Bronchial epithelial cell (primary cell): ENCODE data around the gene PTPRT. TPM values are rescaled to one million over a fixed set of nuclear protein-coding genes. Genes with fewer than 3 reads are reported as not detected.

Experiments used
- DNase-seq: peaks from one replicate; pipeline ENCODE4 v3.0.0-alpha.2; 2010; ENCODE audit warnings: low read depth
- FAIRE-seq: peaks from 2 replicates; lab custom pipeline; 2011; peaks lifted over from hg19 to GRCh38; lab: Jason Lieb, UNC
- H3K27me3 ChIP-seq: 2 replicates; pipeline ENCODE4 v1.5.1; 2011; ENCODE audit warnings: low read length; ENCODE audit not compliant: control insufficient read depth, insufficient read depth
- H3K36me3 ChIP-seq: 2 replicates; pipeline ENCODE4 v1.5.1; 2011; ENCODE audit warnings: low read length; ENCODE audit not compliant: control insufficient read depth, insufficient read depth
- H3K4me3 ChIP-seq: 2 replicates; pipeline ENCODE4 v1.5.1; 2011; ENCODE audit warnings: mild to moderate bottlenecking, low read depth, low read length, control low read depth
- total RNA-seq: library from RNA; depleted of rRNA; stranded (reverse); fragments of >200 nt; gene quantifications from 2 replicates; pipeline ENCODE4 v1.2.1, GENCODE V29; 2014
- TF ChIP-seq, protein P1 (sequence below): IDR thresholded peaks from 2 replicates; pipeline ENCODE4 v1.5.1; 2011; ENCODE audit warnings: mild to moderate bottlenecking, moderate library complexity, low read length, control low read depth, inconsistent platforms; ENCODE audit not compliant: insufficient read depth, severe bottlenecking

Gene PTPRT
- total RNA-seq, 1 donor from 2014 or later, result not detected

DNA sequence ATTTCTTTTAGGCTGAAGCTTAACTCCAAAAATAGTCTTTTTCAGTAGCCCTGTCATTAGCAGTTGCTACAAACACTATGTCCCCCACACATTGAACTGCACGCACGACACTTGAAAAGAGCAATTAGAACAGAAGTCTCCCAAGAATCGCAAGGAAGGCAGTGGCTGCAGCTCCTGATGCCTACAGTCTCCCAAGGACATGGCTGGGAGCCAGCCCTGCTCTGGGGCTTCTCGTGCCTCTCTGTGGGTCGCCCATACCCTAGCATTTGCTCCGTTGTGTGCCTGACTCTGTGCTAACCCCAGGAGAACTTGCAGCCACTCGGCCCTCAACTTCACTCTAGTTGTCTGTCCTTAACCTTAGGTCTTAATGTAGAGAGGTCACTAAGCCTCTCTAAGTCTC is 454.2 kb downstream of the PTPRT start:
- Histone ChIP-seq H3K4me3 (no peak overlapping the region), H3K27me3 (no peaks in the 10 kb centered on the region), H3K36me3 (no peaks in the 10 kb centered on the region)
- DNase-seq (no peak), FAIRE-seq (no peak)
- TF ChIP-seq, protein P1, sequence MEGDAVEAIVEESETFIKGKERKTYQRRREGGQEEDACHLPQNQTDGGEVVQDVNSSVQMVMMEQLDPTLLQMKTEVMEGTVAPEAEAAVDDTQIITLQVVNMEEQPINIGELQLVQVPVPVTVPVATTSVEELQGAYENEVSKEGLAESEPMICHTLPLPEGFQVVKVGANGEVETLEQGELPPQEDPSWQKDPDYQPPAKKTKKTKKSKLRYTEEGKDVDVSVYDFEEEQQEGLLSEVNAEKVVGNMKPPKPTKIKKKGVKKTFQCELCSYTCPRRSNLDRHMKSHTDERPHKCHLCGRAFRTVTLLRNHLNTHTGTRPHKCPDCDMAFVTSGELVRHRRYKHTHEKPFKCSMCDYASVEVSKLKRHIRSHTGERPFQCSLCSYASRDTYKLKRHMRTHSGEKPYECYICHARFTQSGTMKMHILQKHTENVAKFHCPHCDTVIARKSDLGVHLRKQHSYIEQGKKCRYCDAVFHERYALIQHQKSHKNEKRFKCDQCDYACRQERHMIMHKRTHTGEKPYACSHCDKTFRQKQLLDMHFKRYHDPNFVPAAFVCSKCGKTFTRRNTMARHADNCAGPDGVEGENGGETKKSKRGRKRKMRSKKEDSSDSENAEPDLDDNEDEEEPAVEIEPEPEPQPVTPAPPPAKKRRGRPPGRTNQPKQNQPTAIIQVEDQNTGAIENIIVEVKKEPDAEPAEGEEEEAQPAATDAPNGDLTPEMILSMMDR, result no peak

DNA sequence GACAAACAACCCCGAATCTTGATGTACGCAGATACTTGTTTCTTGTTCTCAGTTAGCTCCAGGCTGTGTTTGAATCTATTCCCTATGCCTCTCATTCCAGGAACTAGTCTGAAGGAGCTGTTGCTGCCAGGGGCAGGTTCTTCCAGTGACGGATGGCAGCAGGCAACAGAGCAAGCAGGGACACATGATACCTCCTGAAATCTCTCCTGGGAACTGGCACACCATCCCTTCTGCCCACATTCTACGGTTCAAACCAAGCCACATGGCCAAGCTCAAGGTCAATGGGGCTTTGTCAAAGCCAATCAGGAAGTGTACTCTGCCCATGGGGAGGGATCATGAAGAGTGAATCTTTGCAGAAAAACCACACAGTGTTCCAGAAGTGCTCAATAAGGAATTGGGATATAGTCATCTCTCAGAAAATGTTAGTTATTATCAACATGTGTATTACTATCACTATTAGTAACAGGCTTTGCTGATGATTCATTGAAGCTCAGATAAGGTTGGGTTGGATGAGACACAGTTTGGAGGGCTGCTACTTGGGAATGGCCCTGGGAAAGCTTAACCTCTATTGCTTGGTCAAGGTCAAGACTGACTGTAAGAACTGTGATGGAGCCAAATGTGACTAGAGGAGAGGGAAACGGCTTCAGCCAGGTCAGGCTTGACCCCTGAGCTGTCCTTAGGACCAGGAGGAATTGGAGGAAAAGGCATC is 454.9 kb downstream of the PTPRT start:
- FAIRE-seq (no peak), DNase-seq (no peak)
- H3K4me3 ChIP-seq, result no peak overlapping the region
- no peaks in the 10 kb centered on the region for H3K36me3 ChIP-seq
- TF ChIP-seq, protein P1, result no peak
- H3K27me3 ChIP-seq, result no peaks in the 10 kb centered on the region

DNA sequence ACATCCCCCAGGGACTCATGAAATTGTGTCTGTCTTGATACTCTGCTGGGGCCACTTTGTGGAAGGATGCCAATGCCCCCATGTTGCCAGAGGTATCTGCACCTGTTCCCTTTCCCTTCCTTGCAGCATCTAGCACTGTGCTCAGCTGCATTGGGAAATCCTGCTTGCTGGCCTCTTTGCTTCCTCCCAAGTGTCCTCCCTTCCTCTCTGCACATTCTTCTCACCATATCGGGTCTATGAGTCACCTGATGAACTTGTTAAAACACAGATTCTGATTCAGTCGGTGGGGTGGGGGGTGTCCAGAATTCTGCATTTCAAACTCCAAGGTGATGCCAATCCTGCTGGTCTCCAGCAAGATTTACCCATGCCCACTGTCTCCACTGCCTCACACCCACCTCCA is 467.8 kb downstream of the PTPRT start:
- no peak for FAIRE-seq
- H3K27me3 ChIP-seq, result no peaks in the 10 kb centered on the region
- TF ChIP-seq, protein P1, result no peak
- DNase-seq, result peak; percentile 22
- H3K4me3 ChIP-seq, result no peak overlapping the region
- no peaks in the 10 kb centered on the region for H3K36me3 ChIP-seq

DNA sequence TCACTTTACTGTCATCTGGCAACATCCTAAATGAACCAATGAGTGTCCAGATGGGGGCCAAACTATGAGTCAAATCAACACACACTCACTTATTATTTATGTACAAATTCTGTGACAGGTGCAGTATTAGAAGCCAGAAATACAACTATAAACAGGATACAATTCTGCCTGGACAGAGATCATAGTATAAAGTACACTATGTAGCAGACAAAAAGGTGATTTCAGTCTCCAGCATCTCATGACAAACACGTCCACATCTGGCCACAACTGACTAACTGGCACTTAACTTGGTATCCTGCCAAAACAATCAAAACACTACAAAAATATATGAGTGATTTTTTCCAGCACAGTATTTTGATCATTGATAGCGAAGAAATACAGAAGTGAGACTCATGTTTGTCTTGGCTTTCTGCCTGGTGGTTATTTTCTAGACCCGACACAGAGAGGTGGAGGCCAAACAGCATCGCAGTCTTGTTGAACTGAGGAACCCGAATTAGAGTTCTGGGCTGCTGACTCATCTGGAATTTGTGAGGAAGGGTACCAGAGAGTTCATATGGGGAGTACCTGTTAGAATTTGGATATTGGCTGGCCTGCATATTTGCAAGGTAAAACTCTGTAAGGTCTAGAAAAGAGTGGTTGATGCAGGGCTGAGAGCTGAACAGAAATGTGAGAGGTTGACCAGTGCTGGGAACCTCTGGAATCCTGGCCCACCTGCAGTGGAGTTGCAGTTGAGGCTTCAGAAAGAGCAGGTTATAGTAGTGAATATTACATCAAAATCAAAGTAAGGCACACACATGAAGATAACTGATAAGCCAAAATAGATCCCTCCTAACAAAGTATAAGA is 475.2 kb downstream of the PTPRT start:
- FAIRE-seq (no peak), DNase-seq (peak; percentile 2)
- Histone ChIP-seq H3K36me3 (no peaks in the 10 kb centered on the region), H3K4me3 (no peak overlapping the region), H3K27me3 (no peaks in the 10 kb centered on the region)
- TF ChIP-seq, protein P1, result no peak

DNA sequence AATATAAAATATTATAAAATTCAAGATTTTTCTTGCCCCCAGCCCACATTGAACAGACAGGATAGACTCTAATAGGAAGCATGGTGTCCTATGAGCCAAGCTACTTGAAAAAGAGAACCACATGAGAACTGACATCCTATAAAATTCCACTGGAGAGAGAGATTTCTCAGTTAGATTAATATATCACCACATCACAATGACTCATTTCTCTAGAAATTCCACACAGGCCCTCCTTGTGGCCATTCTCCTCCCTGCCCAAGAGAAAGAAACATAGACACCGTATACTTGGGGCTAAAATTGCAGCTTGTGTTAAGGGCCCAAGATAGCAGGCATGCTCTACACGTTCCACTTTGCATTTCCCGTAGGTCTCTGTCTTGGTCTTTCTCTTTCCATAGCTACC is 481.4 kb downstream of the PTPRT start:
- Histone ChIP-seq H3K27me3 (no peaks in the 10 kb centered on the region), H3K4me3 (no peak overlapping the region), H3K36me3 (no peaks in the 10 kb centered on the region)
- FAIRE-seq (no peak), DNase-seq (no peak)
- TF ChIP-seq, protein P1, result no peak
